T-helper 1 cell treated with Interleukin-12 subunit alpha and Interleukin-12 subunit beta and Interleukin-4 antibody, amounts not matched to agents 30 μg/mL and 1 μg/mL, for 36 hours (primary cell): ENCODE data around the gene TBC1D24.
"Not testable (repeated sequence)": the region's sequence is repeated elsewhere in the genome, so short reads cannot be mapped to it uniquely, and the experiment has no call there.

Experiments used
- H3K27ac Mint-ChIP-seq: one replicate; pipeline ENCODE4 v1.8.0; 2021; ENCODE audit warnings: mild to moderate bottlenecking, mixed read lengths
- H3K27me3 Mint-ChIP-seq: one replicate; pipeline ENCODE4 v1.8.0; 2021; ENCODE audit warnings: low read depth, mixed read lengths
- H3K36me3 Mint-ChIP-seq: one replicate; pipeline ENCODE4 v1.8.0; 2021; ENCODE audit warnings: low read depth, mixed read lengths
- H3K4me1 Mint-ChIP-seq: one replicate; pipeline ENCODE4 v1.8.0; 2021; ENCODE audit warnings: low read depth, mixed read lengths
- H3K4me3 Mint-ChIP-seq: one replicate; pipeline ENCODE4 v1.8.0; 2021; ENCODE audit warnings: mild to moderate bottlenecking, moderate library complexity, mixed read lengths
- H3K9me3 Mint-ChIP-seq: one replicate; pipeline ENCODE4 v1.8.0; 2021; ENCODE audit warnings: mixed read lengths

Gene TBC1D24

GRCh38 chr16:2477327-2477726 is 2.4 kb downstream of the TBC1D24 start:
- no peak overlapping the region for H3K4me3 Mint-ChIP-seq
- H3K9me3 Mint-ChIP-seq = no peaks in the 10 kb centered on the region
- H3K27me3 Mint-ChIP-seq = peaks cover 21% of the 10 kb centered on the region
- peaks cover 13% of the 10 kb centered on the region for H3K4me1 Mint-ChIP-seq
- no peaks in the 10 kb centered on the region for H3K36me3 Mint-ChIP-seq
- H3K27ac Mint-ChIP-seq = no peak overlapping the region

DNA sequence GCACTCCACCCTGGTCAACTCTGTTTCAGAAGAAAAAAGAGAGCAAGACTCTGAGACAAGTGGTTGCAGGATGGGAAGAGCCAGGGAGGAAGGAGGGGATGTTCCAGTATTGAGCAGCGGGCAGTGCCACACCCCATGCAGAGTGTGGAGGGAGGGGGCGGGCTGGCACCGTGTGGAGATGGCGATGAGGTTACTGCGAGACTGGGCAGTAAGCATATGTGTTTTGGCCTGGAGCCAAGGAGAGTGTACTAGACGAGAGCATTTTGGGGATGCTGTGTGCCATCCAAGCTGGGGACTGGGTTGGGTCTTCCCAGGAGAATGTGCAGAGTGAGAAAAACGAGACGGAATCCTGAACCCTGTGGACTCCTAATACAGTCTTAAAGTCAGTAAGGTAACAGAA is 3.4 kb downstream of the TBC1D24 start:
- Mint-ChIP-seq H3K4me1 (peaks cover 9% of the 10 kb centered on the region), H3K4me3 (no peak overlapping the region), H3K27me3 (peaks cover 14% of the 10 kb centered on the region), H3K9me3 (no peaks in the 10 kb centered on the region), H3K27ac (no peak overlapping the region), H3K36me3 (no peaks in the 10 kb centered on the region)

DNA sequence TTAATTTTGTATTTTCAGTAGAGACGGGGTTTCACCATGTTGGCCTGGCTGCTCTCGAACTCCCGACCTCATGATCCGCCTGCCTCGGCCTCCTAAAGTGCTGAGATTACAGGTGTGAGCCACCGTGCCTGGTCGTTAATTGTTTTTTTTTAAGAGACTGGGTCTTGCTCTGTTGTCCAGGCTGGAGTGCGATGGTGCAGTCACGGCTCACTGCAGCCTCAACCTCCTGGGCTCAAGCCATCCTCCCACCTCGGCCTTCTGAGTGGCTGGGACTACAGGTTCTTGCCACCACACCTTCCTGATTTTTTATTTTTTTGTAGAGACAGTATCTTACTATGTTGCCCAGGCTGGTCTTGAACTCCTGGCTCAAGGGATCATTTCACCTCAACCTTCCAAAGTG is 5.1 kb downstream of the TBC1D24 start:
- H3K4me3 Mint-ChIP-seq, H3K4me1 Mint-ChIP-seq: not testable (repeated sequence)

GRCh38 chr16:2480948-2481347 is 6.0 kb downstream of the TBC1D24 start:
- peaks cover 9% of the 10 kb centered on the region for H3K4me1 Mint-ChIP-seq
- H3K4me3 Mint-ChIP-seq = no peak overlapping the region

More for the DNA sequence above, 5.1 kb downstream of the TBC1D24 start:
- H3K9me3 Mint-ChIP-seq, H3K27ac Mint-ChIP-seq, H3K36me3 Mint-ChIP-seq: not testable (repeated sequence)
- H3K27me3 Mint-ChIP-seq = peaks cover 13% of the 10 kb centered on the region

DNA sequence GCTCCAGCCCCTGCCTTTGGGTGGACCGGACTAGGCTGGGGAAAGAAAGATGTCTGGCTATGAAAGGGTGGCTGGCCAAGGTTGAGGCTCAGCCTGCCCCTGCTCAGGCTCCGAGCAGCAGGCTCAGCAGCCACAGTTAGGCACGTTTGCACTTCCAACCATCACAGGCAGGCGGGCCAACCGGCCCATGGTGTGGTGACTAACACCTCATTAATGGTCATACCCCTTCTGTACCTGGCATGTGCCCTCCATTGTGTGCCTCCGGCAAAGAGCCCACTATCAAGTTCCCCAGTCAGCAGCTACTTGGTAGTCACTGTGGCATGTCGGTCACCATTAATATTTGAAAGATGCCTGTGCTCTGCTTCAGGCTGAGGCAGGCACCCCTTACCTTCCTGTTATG is 6.7 kb downstream of the TBC1D24 start:
- H3K27ac Mint-ChIP-seq = no peak overlapping the region
- no peaks in the 10 kb centered on the region for H3K36me3 Mint-ChIP-seq
- H3K9me3 Mint-ChIP-seq = no peaks in the 10 kb centered on the region
- no peak overlapping the region for H3K4me3 Mint-ChIP-seq
- peaks cover 10% of the 10 kb centered on the region for H3K4me1 Mint-ChIP-seq
- H3K27me3 Mint-ChIP-seq = peaks cover 4% of the 10 kb centered on the region

More at GRCh38 chr16:2480948-2481347, 6.0 kb downstream of the TBC1D24 start:
- no peaks in the 10 kb centered on the region for H3K36me3 Mint-ChIP-seq
- H3K27me3 Mint-ChIP-seq = peaks cover 11% of the 10 kb centered on the region
- no peak overlapping the region for H3K27ac Mint-ChIP-seq
- H3K9me3 Mint-ChIP-seq = no peaks in the 10 kb centered on the region

DNA sequence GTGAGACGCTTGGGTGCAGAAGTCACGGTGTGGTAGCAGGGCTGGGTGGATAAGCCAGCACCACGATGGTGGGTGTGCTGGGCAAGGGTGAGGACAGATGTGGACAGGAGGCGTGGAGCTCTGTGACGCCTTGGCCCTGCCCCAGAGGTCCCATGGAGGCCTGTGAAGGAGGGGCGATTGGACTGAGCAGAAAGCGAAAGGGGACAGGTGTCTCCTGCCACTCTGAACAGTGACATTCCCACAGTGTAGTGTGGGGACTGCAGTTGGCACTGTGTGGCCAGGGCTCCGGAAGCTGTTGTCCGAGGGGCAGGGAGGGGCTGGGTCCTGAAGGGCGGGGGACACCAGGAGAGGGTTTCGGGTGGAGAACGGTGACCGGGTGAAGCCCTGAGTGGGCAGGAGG is 7.3 kb downstream of the TBC1D24 start:
- Mint-ChIP-seq H3K36me3 (no peaks in the 10 kb centered on the region), H3K9me3 (no peaks in the 10 kb centered on the region), H3K27me3 (no peaks in the 10 kb centered on the region), H3K27ac (no peak overlapping the region), H3K4me1 (peaks cover 11% of the 10 kb centered on the region), H3K4me3 (no peak overlapping the region)

- Mint-ChIP-seq H3K27ac (peak overlapping the region; percentile 36), H3K27me3 (no peaks in the 10 kb centered on the region), H3K4me3 (no peak overlapping the region), H3K4me1 (peaks cover 15% of the 10 kb centered on the region), H3K36me3 (no peaks in the 10 kb centered on the region), H3K9me3 (no peaks in the 10 kb centered on the region)
These were observed 8.0 kb downstream of the TBC1D24 start for GRCh38 chr16:2482708-2483534.

GRCh38 chr16:2483939-2484897 is 9.3 kb downstream of the TBC1D24 start:
- Mint-ChIP-seq H3K27ac (no peak overlapping the region), H3K4me1 (peaks cover 15% of the 10 kb centered on the region), H3K4me3 (no peak overlapping the region)

GRCh38 chr16:2484898-2485508 is 10.1 kb downstream of the TBC1D24 start:
- Mint-ChIP-seq H3K4me1 (peaks cover 15% of the 10 kb centered on the region), H3K27ac (peak overlapping the region; percentile 15), H3K4me3 (no peak overlapping the region), H3K9me3 (no peaks in the 10 kb centered on the region), H3K36me3 (no peaks in the 10 kb centered on the region), H3K27me3 (no peaks in the 10 kb centered on the region)

More at GRCh38 chr16:2483939-2484897, 9.3 kb downstream of the TBC1D24 start:
- Mint-ChIP-seq H3K9me3 (no peaks in the 10 kb centered on the region), H3K36me3 (no peaks in the 10 kb centered on the region), H3K27me3 (no peaks in the 10 kb centered on the region)

- H3K36me3 Mint-ChIP-seq = no peaks in the 10 kb centered on the region
- peaks cover 15% of the 10 kb centered on the region for H3K4me1 Mint-ChIP-seq
- H3K27me3 Mint-ChIP-seq = no peaks in the 10 kb centered on the region
- H3K4me3 Mint-ChIP-seq = no peak overlapping the region
- H3K9me3 Mint-ChIP-seq = no peaks in the 10 kb centered on the region
- H3K27ac Mint-ChIP-seq = no peak overlapping the region
These were observed 11.0 kb downstream of the TBC1D24 start for GRCh38 chr16:2485811-2486507.

GRCh38 chr16:2486645-2487516 is 12.0 kb downstream of the TBC1D24 start:
- Mint-ChIP-seq H3K27ac (peak overlapping the region; percentile 82), H3K9me3 (no peaks in the 10 kb centered on the region), H3K27me3 (no peaks in the 10 kb centered on the region), H3K4me1 (peaks cover 15% of the 10 kb centered on the region), H3K36me3 (no peaks in the 10 kb centered on the region), H3K4me3 (peak overlapping the region; percentile 55)

DNA sequence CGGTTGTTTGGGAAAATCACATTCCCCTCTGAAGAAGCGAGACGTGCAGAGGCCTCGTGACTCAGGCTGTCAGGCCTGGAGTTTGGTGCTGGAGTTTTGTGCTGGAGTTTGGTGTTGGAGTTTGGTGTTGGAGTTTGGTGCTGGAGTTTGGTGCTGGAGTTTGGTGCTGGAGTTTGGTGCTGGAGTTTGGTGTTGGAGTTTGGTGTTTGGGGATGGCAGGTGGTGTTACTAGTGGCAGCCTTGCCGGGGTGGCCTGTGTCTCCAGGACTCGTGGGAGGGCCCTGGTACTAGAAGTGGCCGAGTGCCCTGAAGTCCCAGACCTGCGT is 12.6 kb downstream of the TBC1D24 start:
- Mint-ChIP-seq H3K27ac (peak overlapping the region; percentile 82), H3K36me3 (no peaks in the 10 kb centered on the region), H3K9me3 (no peaks in the 10 kb centered on the region), H3K4me1 (peaks cover 15% of the 10 kb centered on the region), H3K27me3 (no peaks in the 10 kb centered on the region), H3K4me3 (peak overlapping the region; percentile 55)

GRCh38 chr16:2487903-2488531 is 13.1 kb downstream of the TBC1D24 start:
- Mint-ChIP-seq H3K4me1 (peaks cover 15% of the 10 kb centered on the region), H3K27ac (no peak overlapping the region), H3K27me3 (no peaks in the 10 kb centered on the region), H3K36me3 (no peaks in the 10 kb centered on the region), H3K4me3 (no peak overlapping the region), H3K9me3 (no peaks in the 10 kb centered on the region)
